SK-N-SH treated with all-trans-retinoic acid at 6 μM for 48 hours (cell line): Measurements from ENCODE around the gene EMD.

Source experiments
- ATAC-seq: fragments of 200-7000 bp; cut with Tn5 transposase; 3 replicates; pipeline ENCODE4 v1.9.1; 2020; ENCODE audit warnings: mild to moderate bottlenecking, moderate library complexity
- ARNTL ChIP-seq: fragments of 450-650 bp; formaldehyde crosslinking; IDR thresholded peaks from 2 replicates; pipeline ENCODE4 v1.5.0; 2020; ENCODE audit warnings: low read depth, mild to moderate bottlenecking, moderate library complexity, borderline replicate concordance
- ESRRG ChIP-seq: fragments of 250-450 bp; sonication (Bioruptor Pico); IDR thresholded peaks from 2 replicates; pipeline ENCODE4 v1.6.1; 2021; ENCODE audit warnings: mild to moderate bottlenecking
- GLIS3 ChIP-seq: fragments of 250-450 bp; sonication (Bioruptor Pico); IDR thresholded peaks from 2 replicates; pipeline ENCODE4 v1.5.0; 2020; ENCODE audit warnings: mild to moderate bottlenecking, moderate library complexity
- ISL1 ChIP-seq: fragments of 250-450 bp; sonication (Bioruptor Pico); IDR thresholded peaks from 2 replicates; pipeline ENCODE4 v2.1.2; 2022; ENCODE audit warnings: mild to moderate bottlenecking, moderate library complexity
- OSR1 ChIP-seq: fragments of 250-450 bp; sonication (Bioruptor Pico); IDR thresholded peaks from 2 replicates; pipeline ENCODE4 v1.8.0; 2022; ENCODE audit warnings: moderate library complexity, mild to moderate bottlenecking, inconsistent platforms
- PPARA ChIP-seq: fragments of 250-450 bp; sonication (Bioruptor Pico); IDR thresholded peaks from 2 replicates; pipeline ENCODE4 v1.5.0; 2020; ENCODE audit warnings: mild to moderate bottlenecking, borderline replicate concordance
- RARB ChIP-seq: fragments of 250-450 bp; sonication (Bioruptor Pico); IDR thresholded peaks from 2 replicates; pipeline ENCODE4 v1.8.0; 2021; ENCODE audit warnings: mild to moderate bottlenecking, moderate library complexity
- SNAI2 ChIP-seq: fragments of 250-450 bp; sonication (Bioruptor Pico); IDR thresholded peaks from 2 replicates; pipeline ENCODE4 v1.5.0; 2020; ENCODE audit warnings: mild to moderate bottlenecking, moderate library complexity
- TOX ChIP-seq: fragments of 250-450 bp; sonication (Bioruptor Pico); IDR thresholded peaks from 2 replicates; pipeline ENCODE4 v1.8.0; 2021; ENCODE audit warnings: mild to moderate bottlenecking, moderate library complexity, borderline replicate concordance
- ZFP3 ChIP-seq: fragments of 250-450 bp; sonication (Bioruptor Pico); IDR thresholded peaks from 2 replicates; pipeline ENCODE4 v1.5.0; 2020; ENCODE audit warnings: mild to moderate bottlenecking, moderate library complexity
- ZFP30 ChIP-seq: fragments of 450-650 bp; formaldehyde crosslinking; IDR thresholded peaks from 2 replicates; pipeline ENCODE4 v1.5.0; 2022; ENCODE audit warnings: mild to moderate bottlenecking, moderate library complexity
- ZNF565 ChIP-seq: fragments of 450-650 bp; formaldehyde crosslinking; conservative IDR thresholded peaks from 2 replicates; pipeline ENCODE4 v1.5.0; 2020; ENCODE audit warnings: low read depth, mild to moderate bottlenecking, moderate library complexity
- ZNF70 ChIP-seq: fragments of 450-650 bp; formaldehyde crosslinking; IDR thresholded peaks from 2 replicates; pipeline ENCODE4 v1.5.0; 2020; ENCODE audit warnings: mild to moderate bottlenecking, moderate library complexity
- ZNF8 ChIP-seq: fragments of 450-650 bp; formaldehyde crosslinking; IDR thresholded peaks from 2 replicates; pipeline ENCODE4 v1.5.0; 2020; ENCODE audit warnings: mild to moderate bottlenecking, moderate library complexity
- TF ChIP-seq, protein P1 (sequence below): fragments of 250-450 bp; sonication (Bioruptor Pico); IDR thresholded peaks from 2 replicates; pipeline ENCODE4 v1.5.0; 2020; ENCODE audit warnings: mild to moderate bottlenecking, moderate library complexity
- TF ChIP-seq, protein P2 (sequence below): fragments of 250-450 bp; sonication (Bioruptor Pico); IDR thresholded peaks from 2 replicates; pipeline ENCODE4 v1.5.1; 2021; ENCODE audit warnings: mild to moderate bottlenecking, moderate library complexity
- TF ChIP-seq, protein P3 (sequence below): fragments of 250-450 bp; sonication (Bioruptor Pico); IDR thresholded peaks from 2 replicates; pipeline ENCODE4 v1.5.1; 2020; ENCODE audit warnings: low read depth, mild to moderate bottlenecking, moderate library complexity
- TF ChIP-seq, protein P4 (sequence below): fragments of 250-450 bp; sonication (Bioruptor Pico); IDR thresholded peaks from 2 replicates; pipeline ENCODE4 v1.8.0; 2020; ENCODE audit warnings: mild to moderate bottlenecking, moderate library complexity, borderline replicate concordance
- TF ChIP-seq, protein P5 (sequence below): fragments of 250-450 bp; sonication (Bioruptor Pico); IDR thresholded peaks from 2 replicates; pipeline ENCODE4 v1.8.0; 2021; ENCODE audit warnings: low read depth, mild to moderate bottlenecking, moderate library complexity, borderline replicate concordance

EMD gene

DNA sequence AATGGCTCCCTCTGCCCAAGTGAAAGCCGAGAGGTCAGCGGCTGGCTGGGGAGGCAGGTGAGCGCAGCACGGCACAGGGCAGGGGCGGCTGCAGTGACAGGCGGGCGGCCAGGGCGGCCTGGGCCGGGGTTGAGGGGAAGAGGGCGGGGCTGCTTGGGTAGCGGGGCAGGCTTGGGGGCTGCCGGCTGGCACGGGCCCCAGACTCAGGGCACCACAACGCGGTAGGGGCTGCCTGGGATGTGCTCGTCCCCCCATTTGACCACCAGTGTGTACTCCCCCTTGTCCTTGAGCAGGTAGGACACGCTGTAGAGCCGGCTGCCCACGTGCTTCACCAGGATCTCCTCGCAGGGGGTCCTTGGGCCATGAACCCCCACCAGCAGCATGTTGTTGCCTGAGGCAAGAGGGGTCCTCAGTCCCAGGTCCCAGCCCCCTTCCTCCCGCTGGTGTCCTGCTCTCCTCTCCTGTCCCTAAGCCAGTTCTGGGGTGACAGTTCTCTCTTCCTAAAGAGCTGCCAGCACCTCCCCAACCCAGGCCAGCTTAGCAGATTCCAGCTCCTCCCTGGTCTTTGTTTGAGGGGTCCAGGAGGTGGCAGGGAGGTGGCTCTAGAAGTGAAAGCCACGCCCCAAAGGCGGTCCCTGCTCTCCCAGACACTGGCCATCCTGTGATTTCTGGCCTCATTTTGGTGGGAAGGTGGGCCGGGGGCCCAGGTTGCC lies 30.3 kb upstream of the EMD start:
- TF ChIP-seq, protein P1, sequence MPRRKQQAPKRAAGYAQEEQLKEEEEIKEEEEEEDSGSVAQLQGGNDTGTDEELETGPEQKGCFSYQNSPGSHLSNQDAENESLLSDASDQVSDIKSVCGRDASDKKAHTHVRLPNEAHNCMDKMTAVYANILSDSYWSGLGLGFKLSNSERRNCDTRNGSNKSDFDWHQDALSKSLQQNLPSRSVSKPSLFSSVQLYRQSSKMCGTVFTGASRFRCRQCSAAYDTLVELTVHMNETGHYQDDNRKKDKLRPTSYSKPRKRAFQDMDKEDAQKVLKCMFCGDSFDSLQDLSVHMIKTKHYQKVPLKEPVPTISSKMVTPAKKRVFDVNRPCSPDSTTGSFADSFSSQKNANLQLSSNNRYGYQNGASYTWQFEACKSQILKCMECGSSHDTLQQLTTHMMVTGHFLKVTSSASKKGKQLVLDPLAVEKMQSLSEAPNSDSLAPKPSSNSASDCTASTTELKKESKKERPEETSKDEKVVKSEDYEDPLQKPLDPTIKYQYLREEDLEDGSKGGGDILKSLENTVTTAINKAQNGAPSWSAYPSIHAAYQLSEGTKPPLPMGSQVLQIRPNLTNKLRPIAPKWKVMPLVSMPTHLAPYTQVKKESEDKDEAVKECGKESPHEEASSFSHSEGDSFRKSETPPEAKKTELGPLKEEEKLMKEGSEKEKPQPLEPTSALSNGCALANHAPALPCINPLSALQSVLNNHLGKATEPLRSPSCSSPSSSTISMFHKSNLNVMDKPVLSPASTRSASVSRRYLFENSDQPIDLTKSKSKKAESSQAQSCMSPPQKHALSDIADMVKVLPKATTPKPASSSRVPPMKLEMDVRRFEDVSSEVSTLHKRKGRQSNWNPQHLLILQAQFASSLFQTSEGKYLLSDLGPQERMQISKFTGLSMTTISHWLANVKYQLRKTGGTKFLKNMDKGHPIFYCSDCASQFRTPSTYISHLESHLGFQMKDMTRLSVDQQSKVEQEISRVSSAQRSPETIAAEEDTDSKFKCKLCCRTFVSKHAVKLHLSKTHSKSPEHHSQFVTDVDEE (CRISPR knock-in tag): no peak
- TF ChIP-seq ESRRG (CRISPR knock-in tag): no peak
- no peak for TF ChIP-seq ZNF8 (CRISPR knock-in tag)
- no peak for TF ChIP-seq ZNF70 (CRISPR knock-in tag)
- no peak for TF ChIP-seq TOX
- no peak for TF ChIP-seq GLIS3
- TF ChIP-seq ZFP3: no peak
- no peak for TF ChIP-seq OSR1 (CRISPR knock-in tag)
- TF ChIP-seq RARB (CRISPR knock-in tag): no peak
- TF ChIP-seq PPARA (CRISPR knock-in tag): no peak
- TF ChIP-seq, protein P2, sequence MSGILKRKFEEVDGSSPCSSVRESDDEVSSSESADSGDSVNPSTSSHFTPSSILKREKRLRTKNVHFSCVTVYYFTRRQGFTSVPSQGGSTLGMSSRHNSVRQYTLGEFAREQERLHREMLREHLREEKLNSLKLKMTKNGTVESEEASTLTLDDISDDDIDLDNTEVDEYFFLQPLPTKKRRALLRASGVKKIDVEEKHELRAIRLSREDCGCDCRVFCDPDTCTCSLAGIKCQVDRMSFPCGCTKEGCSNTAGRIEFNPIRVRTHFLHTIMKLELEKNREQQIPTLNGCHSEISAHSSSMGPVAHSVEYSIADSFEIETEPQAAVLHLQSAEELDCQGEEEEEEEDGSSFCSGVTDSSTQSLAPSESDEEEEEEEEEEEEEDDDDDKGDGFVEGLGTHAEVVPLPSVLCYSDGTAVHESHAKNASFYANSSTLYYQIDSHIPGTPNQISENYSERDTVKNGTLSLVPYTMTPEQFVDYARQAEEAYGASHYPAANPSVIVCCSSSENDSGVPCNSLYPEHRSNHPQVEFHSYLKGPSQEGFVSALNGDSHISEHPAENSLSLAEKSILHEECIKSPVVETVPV (CRISPR knock-in tag): no peak
- TF ChIP-seq, protein P3, sequence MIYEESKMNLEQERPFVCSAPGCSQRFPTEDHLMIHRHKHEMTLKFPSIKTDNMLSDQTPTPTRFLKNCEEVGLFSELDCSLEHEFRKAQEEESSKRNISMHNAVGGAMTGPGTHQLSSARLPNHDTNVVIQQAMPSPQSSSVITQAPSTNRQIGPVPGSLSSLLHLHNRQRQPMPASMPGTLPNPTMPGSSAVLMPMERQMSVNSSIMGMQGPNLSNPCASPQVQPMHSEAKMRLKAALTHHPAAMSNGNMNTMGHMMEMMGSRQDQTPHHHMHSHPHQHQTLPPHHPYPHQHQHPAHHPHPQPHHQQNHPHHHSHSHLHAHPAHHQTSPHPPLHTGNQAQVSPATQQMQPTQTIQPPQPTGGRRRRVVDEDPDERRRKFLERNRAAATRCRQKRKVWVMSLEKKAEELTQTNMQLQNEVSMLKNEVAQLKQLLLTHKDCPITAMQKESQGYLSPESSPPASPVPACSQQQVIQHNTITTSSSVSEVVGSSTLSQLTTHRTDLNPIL (CRISPR knock-in tag): no peak
- TF ChIP-seq, protein P4, sequence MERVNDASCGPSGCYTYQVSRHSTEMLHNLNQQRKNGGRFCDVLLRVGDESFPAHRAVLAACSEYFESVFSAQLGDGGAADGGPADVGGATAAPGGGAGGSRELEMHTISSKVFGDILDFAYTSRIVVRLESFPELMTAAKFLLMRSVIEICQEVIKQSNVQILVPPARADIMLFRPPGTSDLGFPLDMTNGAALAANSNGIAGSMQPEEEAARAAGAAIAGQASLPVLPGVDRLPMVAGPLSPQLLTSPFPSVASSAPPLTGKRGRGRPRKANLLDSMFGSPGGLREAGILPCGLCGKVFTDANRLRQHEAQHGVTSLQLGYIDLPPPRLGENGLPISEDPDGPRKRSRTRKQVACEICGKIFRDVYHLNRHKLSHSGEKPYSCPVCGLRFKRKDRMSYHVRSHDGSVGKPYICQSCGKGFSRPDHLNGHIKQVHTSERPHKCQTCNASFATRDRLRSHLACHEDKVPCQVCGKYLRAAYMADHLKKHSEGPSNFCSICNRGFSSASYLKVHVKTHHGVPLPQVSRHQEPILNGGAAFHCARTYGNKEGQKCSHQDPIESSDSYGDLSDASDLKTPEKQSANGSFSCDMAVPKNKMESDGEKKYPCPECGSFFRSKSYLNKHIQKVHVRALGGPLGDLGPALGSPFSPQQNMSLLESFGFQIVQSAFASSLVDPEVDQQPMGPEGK (CRISPR knock-in tag): no peak
- no peak for TF ChIP-seq ZNF565 (CRISPR knock-in tag)
- no peak for TF ChIP-seq SNAI2 (CRISPR knock-in tag)
- no peak for TF ChIP-seq ARNTL
- ATAC-seq: no peak

DNA sequence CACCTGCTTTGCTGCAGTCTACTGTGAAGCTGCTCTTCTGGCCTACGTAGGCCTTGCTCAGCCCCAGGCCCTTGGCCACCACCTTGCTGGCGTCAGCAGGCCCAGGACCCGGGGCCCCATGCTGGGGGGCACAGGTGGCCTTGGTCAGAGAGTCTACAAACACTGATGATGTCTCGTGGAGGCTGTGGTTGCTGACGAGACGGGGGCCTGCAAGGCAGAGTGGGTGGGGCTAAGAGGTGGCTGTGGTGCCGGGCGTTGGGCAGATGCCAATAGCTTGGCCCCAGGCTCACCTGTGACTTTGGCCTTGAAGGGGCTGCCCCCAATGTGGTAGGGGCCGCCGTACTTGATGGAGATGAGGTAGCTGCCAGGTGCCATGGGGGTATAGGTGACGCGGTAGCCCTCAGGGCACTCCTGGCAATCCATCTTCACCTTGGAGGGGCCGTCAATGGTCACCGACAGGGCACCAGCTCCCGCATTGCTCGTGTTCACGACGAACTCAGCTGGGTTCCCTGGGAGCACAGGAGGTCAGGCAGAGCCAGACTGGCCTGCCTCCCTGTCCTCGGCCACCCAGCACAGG lies 29.6 kb upstream of the EMD start:
- TF ChIP-seq TOX (no peak), SNAI2 (CRISPR knock-in tag) (no peak), ZFP30 (no peak), ISL1 (CRISPR knock-in tag) (no peak), OSR1 (CRISPR knock-in tag) (no peak), ZFP3 (no peak), PPARA (CRISPR knock-in tag) (no peak), ZNF70 (CRISPR knock-in tag) (no peak)
- TF ChIP-seq, protein P1 (CRISPR knock-in tag): no peak
- TF ChIP-seq, protein P5, sequence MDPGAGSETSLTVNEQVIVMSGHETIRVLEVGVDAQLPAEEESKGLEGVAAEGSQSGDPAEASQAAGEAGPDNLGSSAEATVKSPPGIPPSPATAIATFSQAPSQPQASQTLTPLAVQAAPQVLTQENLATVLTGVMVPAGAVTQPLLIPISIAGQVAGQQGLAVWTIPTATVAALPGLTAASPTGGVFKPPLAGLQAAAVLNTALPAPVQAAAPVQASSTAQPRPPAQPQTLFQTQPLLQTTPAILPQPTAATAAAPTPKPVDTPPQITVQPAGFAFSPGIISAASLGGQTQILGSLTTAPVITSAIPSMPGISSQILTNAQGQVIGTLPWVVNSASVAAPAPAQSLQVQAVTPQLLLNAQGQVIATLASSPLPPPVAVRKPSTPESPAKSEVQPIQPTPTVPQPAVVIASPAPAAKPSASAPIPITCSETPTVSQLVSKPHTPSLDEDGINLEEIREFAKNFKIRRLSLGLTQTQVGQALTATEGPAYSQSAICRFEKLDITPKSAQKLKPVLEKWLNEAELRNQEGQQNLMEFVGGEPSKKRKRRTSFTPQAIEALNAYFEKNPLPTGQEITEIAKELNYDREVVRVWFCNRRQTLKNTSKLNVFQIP (CRISPR knock-in tag): no peak
- no peak for ATAC-seq
